IPS-15b (cell line): ENCODE measurements around the gene MNT.

ENCODE experiments used
- H3K27me3 ChIP-seq: one replicate; pipeline ENCODE4 v1.6.1; 2013; ENCODE audit warnings: low read length; ENCODE audit not compliant: control insufficient read depth, insufficient read depth
- H3K36me3 ChIP-seq: one replicate; pipeline ENCODE4 v1.6.1; 2013; ENCODE audit warnings: low read length; ENCODE audit not compliant: control insufficient read depth, insufficient read depth
- H3K4me1 ChIP-seq: one replicate; pipeline ENCODE4 v1.6.1; 2013; ENCODE audit warnings: mild to moderate bottlenecking, low read length; ENCODE audit not compliant: control insufficient read depth, insufficient read depth
- H3K4me3 ChIP-seq: one replicate; pipeline ENCODE4 v1.5.1; 2013; ENCODE audit warnings: low read depth, low read length
- H3K9ac ChIP-seq: one replicate; pipeline ENCODE4 v1.6.1; 2013; ENCODE audit warnings: low read depth, mild to moderate bottlenecking, low read length
- H3K9me3 ChIP-seq: one replicate; pipeline ENCODE4 v1.6.1; 2013; ENCODE audit warnings: mild to moderate bottlenecking, low read length; ENCODE audit not compliant: control insufficient read depth, insufficient read depth

Gene MNT

DNA sequence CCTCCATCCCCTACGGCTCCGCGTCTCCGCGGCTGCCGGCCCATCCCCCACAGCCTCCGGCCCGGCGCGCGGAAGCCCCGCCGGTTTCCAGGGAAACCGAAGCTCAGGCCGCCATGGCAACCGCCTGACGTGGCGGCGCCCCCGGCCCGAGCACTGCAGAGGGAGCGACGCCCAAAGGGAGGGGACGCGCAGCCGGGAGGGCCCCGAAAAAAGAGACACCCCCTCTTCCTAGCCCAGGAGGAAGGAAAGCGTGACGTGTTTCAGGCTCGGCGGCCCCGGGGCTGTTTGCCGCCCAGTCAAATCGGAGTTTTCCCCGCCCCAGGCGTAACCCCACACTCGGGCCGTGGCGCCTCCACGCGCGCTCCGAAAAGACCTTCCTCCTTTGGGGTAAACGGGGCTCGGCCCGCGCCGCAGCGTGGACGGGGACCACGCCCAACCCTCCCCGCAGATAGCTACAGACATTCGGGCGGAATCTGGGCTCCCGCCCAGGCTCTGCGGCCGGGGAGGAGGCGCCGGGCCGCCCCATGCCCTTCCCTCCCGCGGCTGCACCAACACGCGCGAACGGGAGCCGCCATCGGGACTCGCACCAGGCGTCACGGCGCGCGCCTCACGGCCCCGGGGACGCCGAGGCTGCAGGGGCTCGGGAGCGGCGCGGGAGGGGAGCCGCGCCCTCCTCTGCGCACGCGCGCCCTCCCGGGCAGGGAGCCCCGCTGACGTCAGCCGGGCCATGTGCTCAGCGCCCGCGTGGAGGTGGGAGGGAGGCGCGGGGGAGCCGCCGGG lies 7.5 kb downstream of the MNT start:
- H3K4me3 ChIP-seq: peak overlapping the region; percentile 75
- peaks cover 22% of the 10 kb centered on the region for H3K4me1 ChIP-seq
- H3K27me3 ChIP-seq: no peaks in the 10 kb centered on the region
- peak overlapping the region; percentile 65 for H3K9ac ChIP-seq
- H3K36me3 ChIP-seq: no peaks in the 10 kb centered on the region
- H3K9me3 ChIP-seq: no peaks in the 10 kb centered on the region

GRCh38 chr17:2392252-2393173 lies 8.3 kb downstream of the MNT start:
- Histone ChIP-seq H3K9me3 (no peaks in the 10 kb centered on the region), H3K36me3 (no peaks in the 10 kb centered on the region), H3K4me1 (peaks cover 15% of the 10 kb centered on the region), H3K27me3 (no peaks in the 10 kb centered on the region), H3K4me3 (peak overlapping the region; percentile 71), H3K9ac (peak overlapping the region; percentile 73)

DNA sequence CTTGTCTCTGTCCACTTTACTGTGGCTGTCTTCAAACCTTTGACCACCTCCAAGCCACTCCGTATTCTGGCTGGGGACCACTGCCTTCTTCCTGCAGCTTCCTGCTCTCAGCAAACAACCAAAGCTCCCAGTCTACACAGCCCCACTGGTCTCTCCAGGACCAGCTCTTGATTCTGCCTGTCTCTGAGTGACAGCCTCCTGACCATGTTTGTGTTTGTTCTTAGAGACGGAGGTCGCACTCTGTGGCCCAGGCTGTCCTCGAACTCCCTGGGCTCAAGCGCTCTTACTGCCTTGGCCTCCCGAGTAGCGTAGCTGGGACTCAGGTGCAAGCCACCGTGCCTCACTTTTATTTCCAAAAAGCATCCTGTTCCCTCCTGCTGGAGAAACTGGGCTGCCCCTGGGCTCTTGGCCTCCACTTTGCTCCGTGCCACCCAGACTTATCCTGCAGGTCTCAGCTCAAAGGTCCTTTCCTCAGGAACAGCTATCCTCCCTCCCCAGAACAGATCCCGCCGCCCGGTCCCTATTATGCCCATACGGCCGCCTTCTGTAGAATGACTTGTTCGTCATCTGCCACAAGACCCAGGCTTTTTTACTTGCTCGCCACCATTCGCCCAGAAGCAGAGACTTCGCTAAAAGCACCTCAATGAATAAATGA lies 9.1 kb downstream of the MNT start:
- peak overlapping the region; percentile 71 for H3K4me3 ChIP-seq
- no peaks in the 10 kb centered on the region for H3K9me3 ChIP-seq
- H3K27me3 ChIP-seq: no peaks in the 10 kb centered on the region
- H3K9ac ChIP-seq: peak overlapping the region; percentile 73
- H3K36me3 ChIP-seq: peaks cover 5% of the 10 kb centered on the region
- peaks cover 10% of the 10 kb centered on the region for H3K4me1 ChIP-seq

GRCh38 chr17:2390199-2390836 lies 10.5 kb downstream of the MNT start:
- Histone ChIP-seq H3K4me3 (no peak overlapping the region), H3K27me3 (no peaks in the 10 kb centered on the region), H3K9ac (no peak overlapping the region), H3K9me3 (no peaks in the 10 kb centered on the region), H3K36me3 (peaks cover 10% of the 10 kb centered on the region), H3K4me1 (peaks cover 2% of the 10 kb centered on the region)

DNA sequence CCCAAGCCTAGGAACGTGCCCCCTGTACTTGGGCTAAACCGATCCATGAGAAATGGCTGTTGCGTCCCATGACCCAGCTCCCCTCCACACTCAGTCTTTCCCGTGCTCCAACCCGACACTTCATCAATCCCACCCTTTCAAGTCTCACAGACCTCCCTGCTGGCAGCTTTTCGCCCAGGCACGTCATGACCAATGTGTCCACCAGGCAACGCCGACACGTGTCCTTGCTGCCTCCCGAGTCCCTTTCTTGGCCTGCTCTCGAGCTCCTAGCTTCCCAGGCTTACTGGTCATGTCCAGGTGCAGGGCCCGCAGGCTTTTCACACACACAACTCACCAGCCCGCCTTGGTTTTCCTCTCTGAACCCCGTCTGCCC lies 12.2 kb downstream of the MNT start:
- H3K9me3 ChIP-seq: no peaks in the 10 kb centered on the region
- H3K9ac ChIP-seq: peak overlapping the region; percentile 39
- no peaks in the 10 kb centered on the region for H3K27me3 ChIP-seq
- peaks cover 2% of the 10 kb centered on the region for H3K4me1 ChIP-seq
- no peak overlapping the region for H3K4me3 ChIP-seq
- peaks cover 10% of the 10 kb centered on the region for H3K36me3 ChIP-seq

DNA sequence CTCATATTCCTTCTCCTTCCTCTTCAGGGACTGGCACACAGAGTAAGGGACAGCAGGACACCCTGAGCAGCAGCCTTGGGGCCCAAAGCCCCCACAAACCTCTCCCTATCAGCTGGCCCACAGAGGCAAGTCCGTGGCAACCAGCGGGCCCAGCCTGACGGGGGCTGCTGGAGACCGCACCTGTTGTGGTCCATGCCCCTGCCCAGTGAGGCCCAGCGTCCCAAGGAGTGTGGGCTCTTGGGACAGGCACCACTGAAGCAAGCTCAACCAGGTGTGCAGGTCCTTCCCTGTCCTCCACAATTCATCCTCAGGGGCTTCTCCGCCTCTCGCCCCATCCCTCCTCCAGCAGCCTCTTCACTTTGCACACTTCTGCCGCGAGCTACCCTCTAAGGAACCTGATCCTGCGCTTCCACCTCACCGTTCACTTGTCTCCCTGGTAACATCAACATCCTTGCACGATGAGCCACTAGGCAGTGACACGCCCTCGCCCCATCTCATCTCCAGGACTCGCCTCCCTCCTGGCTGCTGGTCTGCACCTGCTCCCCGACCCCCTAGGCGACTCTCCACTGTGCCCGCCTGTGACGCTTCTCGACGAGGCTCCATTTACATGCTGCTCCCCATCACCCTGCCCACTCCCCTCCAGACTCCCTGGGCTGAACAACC lies 12.7 kb downstream of the MNT start:
- no peaks in the 10 kb centered on the region for H3K9me3 ChIP-seq
- peaks cover 2% of the 10 kb centered on the region for H3K4me1 ChIP-seq
- peaks cover 10% of the 10 kb centered on the region for H3K36me3 ChIP-seq
- no peaks in the 10 kb centered on the region for H3K27me3 ChIP-seq
- no peak overlapping the region for H3K4me3 ChIP-seq
- peak overlapping the region; percentile 39 for H3K9ac ChIP-seq

DNA sequence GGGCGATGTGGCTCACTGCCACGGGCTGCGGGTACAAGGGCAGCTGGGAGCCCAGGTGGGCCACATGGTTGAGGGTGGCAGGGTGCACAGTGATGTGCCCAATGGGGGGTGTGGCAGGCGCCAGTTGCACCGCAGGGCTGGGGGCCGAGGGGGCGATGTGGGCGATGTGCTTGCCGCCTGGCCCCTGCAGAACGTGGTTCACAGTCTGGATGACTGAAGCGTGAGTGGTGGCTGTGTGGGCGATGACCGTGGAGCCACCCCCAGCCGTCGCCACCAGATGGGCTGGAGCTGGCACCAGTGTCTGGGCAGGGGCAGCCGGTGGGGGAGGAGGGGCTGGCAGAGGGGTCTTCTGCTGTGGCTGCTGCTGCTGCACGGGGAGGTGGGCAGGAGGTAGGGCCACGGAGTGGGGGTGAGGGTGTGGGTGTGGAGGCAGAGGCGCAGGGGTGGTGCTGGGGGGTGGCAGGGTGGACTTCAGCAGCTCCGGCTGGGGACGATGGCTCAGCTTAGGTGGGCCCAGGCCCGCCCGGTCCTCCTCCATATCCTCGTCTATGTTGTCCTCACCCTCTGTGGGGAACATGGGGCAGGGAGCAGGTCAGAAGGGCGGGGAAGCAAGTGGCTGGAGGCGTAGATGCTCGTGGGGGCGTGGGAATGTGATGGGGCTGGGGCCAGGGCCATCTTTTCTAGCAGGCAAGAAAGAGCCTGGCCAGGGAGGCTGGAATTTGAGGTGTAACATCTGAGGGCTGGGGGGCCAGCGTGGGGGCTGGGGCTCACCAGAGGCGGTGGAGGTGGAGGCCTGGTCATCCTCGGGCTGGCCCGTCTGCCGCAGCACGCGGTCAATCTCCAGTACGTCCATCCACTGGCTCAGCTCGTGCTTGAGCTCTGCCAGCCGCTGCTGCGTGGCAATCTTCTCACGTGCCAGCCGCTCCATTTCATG lies 13.5 kb downstream of the MNT start:
- no peaks in the 10 kb centered on the region for H3K9me3 ChIP-seq
- no peak overlapping the region for H3K4me3 ChIP-seq
- H3K36me3 ChIP-seq: peaks cover 10% of the 10 kb centered on the region
- H3K27me3 ChIP-seq: no peaks in the 10 kb centered on the region
- H3K4me1 ChIP-seq: peaks cover 2% of the 10 kb centered on the region
- no peak overlapping the region for H3K9ac ChIP-seq

- H3K36me3 ChIP-seq: peaks cover 10% of the 10 kb centered on the region
- H3K9ac ChIP-seq: no peak overlapping the region
- H3K4me1 ChIP-seq: peaks cover 2% of the 10 kb centered on the region
- no peaks in the 10 kb centered on the region for H3K9me3 ChIP-seq
- H3K4me3 ChIP-seq: no peak overlapping the region
- H3K27me3 ChIP-seq: no peaks in the 10 kb centered on the region
Measured at GRCh38 chr17:2386400-2387085, 14.3 kb downstream of the MNT start.

- peaks cover 10% of the 10 kb centered on the region for H3K36me3 ChIP-seq
- H3K9ac ChIP-seq: no peak overlapping the region
- peaks cover 2% of the 10 kb centered on the region for H3K4me1 ChIP-seq
- H3K4me3 ChIP-seq: no peak overlapping the region
- no peaks in the 10 kb centered on the region for H3K9me3 ChIP-seq
- no peaks in the 10 kb centered on the region for H3K27me3 ChIP-seq
Measured at GRCh38 chr17:2385240-2386210, 15.3 kb downstream of the MNT start.
